ENCODE measurements around the gene PIEZO1. TPM values are rescaled to one million over a fixed set of nuclear protein-coding genes. Genes with fewer than 3 reads are reported as not detected.
A peak's percentile ranks its signal among the peaks of the same experiment; 100 is the strongest.

Gene PIEZO1
- total and polyA plus RNA-seq, 9 of the 15 experiments (the other 6 are each of a cell fraction or from before 2014, with no cell fraction given) = 3.6 to 432 (median 131) TPM

- TF ChIP-seq MGA (IDR thresholded peaks at IDR 0.05) (peak; percentile 66), PHF20 (IDR thresholded peaks at IDR 0.05; ENCODE audit: partially characterized antibody) (peak; percentile 13), PML (IDR thresholded peaks at IDR 0.05; ENCODE audit: low read length) (no peak), ZC3H11A (IDR thresholded peaks at IDR 0.05; ENCODE audit: low read depth, low read length) (no peak), PHF8 (IDR thresholded peaks at IDR 0.05; ENCODE audit: borderline replicate concordance, low read length) (peak; percentile 31; the same call in 1 of the 2 replicates), CEBPB (tag; IDR thresholded peaks at IDR 0.05) (peak; percentile 98), ZBTB7A (IDR thresholded peaks at IDR 0.05; ENCODE audit: borderline replicate concordance, control insufficient read depth, low read depth, low read length) (peak; percentile 70; the same call in 1 of the 2 replicates), RNF2 (IDR thresholded peaks at IDR 0.05) (no peak), USF2 (CRISPR knock-in tag; IDR thresholded peaks at IDR 0.05) (0 out of 2 replicates have a peak, but pooled peaks have one; percentile 5), ZNF778 (CRISPR knock-in tag; IDR thresholded peaks at IDR 0.05) (no peak), SRSF1 (IDR thresholded peaks at IDR 0.05; ENCODE audit: low read depth, low read length) (no peak), CBX1 (IDR thresholded peaks at IDR 0.05; ENCODE audit: low read depth) (0 out of 2 replicates have a peak, but pooled peaks have one; percentile 12), SMARCE1 (IDR thresholded peaks at IDR 0.05) (0 out of 2 replicates have a peak, but pooled peaks have one; percentile 27), ATF6 (CRISPR knock-in tag; IDR thresholded peaks at IDR 0.05) (0 out of 2 replicates have a peak, but pooled peaks have one; percentile 0)
Observed at GRCh38 chr16:88812513-88813268, 27.7 kb upstream of the PIEZO1 start (continued).
